Caco-2 (cell line): ENCODE measurements around the gene GSS. TPM values are rescaled to one million over a fixed set of nuclear protein-coding genes. Genes with fewer than 3 reads are reported as not detected.
"Not testable (repeated sequence)": the region's sequence is repeated elsewhere in the genome, so short reads cannot be mapped to it uniquely, and the experiment has no call there.

Experiments
- BruUV-seq: library from RNA; stranded (reverse); fragments of 400-500 nt; replicated peaks from 2 replicates; lab custom pipeline; 2021; lab: Mats Ljungman, UMichigan
- CTCF ChIA-PET: fragments of 300-600 bp; sonication (Branson Sonifier 250); formaldehyde crosslinking; loops from one replicate; lab custom pipeline; 2022; ENCODE audit warnings: antibody characterized with exemption; lab: Charles Lee
- POLR2A ChIA-PET: fragments of 300-600 bp; sonication (Branson Sonifier 250); formaldehyde crosslinking; loops from one replicate; lab custom pipeline; 2022; ENCODE audit warnings: antibody characterized with exemption; lab: Charles Lee
- DNase-seq, 2 experiments: peaks; one replicate each; pipeline versions ENCODE4 v3.0.0 to v3.0.0-alpha.2; 2020 to 2022
- H3K27me3 ChIP-seq: replicated peaks from 2 replicates; pipeline ENCODE4 v1.6.0; 2011; ENCODE audit warnings: low read length; ENCODE audit not compliant: control insufficient read depth, insufficient read depth
- H3K36me3 ChIP-seq: 2 replicates; pipeline ENCODE4 v1.5.1; 2011; ENCODE audit warnings: low read length; ENCODE audit not compliant: control insufficient read depth, insufficient read depth
- H3K4me1 ChIP-seq: fragments of 250-450 bp; sonication (Bioruptor Pico); 2 replicates; pipeline ENCODE4 v1.5.1; 2020; ENCODE audit warnings: mild to moderate bottlenecking
- H3K4me3 ChIP-seq: 2 replicates; pipeline ENCODE4 v1.5.1; 2011; ENCODE audit warnings: low read depth, mild to moderate bottlenecking, control low read depth, low read length
- H3K9me3 ChIP-seq: fragments of 250-450 bp; sonication (Bioruptor Pico); 2 replicates; pipeline ENCODE4 v1.5.1; 2020; ENCODE audit warnings: mild to moderate bottlenecking, moderate library complexity
- H3K27ac Mint-ChIP-seq: one replicate; pipeline ENCODE4 v1.8.0; 2022; ENCODE audit warnings: mixed read lengths; ENCODE audit not compliant: unreplicated experiment
- H3K27me3 Mint-ChIP-seq: one replicate; pipeline ENCODE4 v1.8.0; 2022; ENCODE audit warnings: mixed read lengths; ENCODE audit not compliant: insufficient read depth, unreplicated experiment
- H3K36me3 Mint-ChIP-seq: one replicate; pipeline ENCODE4 v1.8.0; 2022; ENCODE audit warnings: mild to moderate bottlenecking, mixed read lengths; ENCODE audit not compliant: insufficient read depth, unreplicated experiment
- H3K4me1 Mint-ChIP-seq: one replicate; pipeline ENCODE4 v1.8.0; 2022; ENCODE audit warnings: low read depth, mixed read lengths; ENCODE audit not compliant: unreplicated experiment
- H3K4me3 Mint-ChIP-seq: one replicate; pipeline ENCODE4 v1.8.0; 2022; ENCODE audit warnings: mild to moderate bottlenecking, moderate library complexity, mixed read lengths; ENCODE audit not compliant: unreplicated experiment
- H3K9me3 Mint-ChIP-seq: one replicate; pipeline ENCODE4 v1.8.0; 2022; ENCODE audit warnings: mixed read lengths; ENCODE audit not compliant: unreplicated experiment
- intact Hi-C: fragments of 100-400 bp; cut with micrococcal nuclease; formaldehyde crosslinking; loops from one replicate; pipeline ENCODE4 v1.10.0; 2022; ENCODE audit not compliant: unreplicated experiment
- total RNA-seq: library from RNA; stranded (reverse); gene quantifications from 2 replicates; pipeline ENCODE4 v1.2.3, GENCODE V29; 2022
- TF ChIP-seq, protein P1 (sequence below), 2 experiments: fragments of 200-600 bp in 1 of 2; IDR thresholded peaks; 1 replicate in 1 of 2; 2 replicates in 1 of 2; pipeline versions ENCODE4 v1.5.1 to v1.8.0; 2011 to 2022; ENCODE audit warnings: antibody characterized with exemption in 1 of 2, control low read depth in 1 of 2, inconsistent platforms in 1 of 2, low read depth in 1 of 2, low read length in 1 of 2, mild to moderate bottlenecking in 1 of 2, moderate library complexity in 1 of 2; ENCODE audit not compliant: insufficient read depth in 1 of 2, severe bottlenecking in 1 of 2, unreplicated experiment in 1 of 2

The GSS gene
- total RNA-seq, 1 experiment from 2014 or later = 138 TPM

DNA sequence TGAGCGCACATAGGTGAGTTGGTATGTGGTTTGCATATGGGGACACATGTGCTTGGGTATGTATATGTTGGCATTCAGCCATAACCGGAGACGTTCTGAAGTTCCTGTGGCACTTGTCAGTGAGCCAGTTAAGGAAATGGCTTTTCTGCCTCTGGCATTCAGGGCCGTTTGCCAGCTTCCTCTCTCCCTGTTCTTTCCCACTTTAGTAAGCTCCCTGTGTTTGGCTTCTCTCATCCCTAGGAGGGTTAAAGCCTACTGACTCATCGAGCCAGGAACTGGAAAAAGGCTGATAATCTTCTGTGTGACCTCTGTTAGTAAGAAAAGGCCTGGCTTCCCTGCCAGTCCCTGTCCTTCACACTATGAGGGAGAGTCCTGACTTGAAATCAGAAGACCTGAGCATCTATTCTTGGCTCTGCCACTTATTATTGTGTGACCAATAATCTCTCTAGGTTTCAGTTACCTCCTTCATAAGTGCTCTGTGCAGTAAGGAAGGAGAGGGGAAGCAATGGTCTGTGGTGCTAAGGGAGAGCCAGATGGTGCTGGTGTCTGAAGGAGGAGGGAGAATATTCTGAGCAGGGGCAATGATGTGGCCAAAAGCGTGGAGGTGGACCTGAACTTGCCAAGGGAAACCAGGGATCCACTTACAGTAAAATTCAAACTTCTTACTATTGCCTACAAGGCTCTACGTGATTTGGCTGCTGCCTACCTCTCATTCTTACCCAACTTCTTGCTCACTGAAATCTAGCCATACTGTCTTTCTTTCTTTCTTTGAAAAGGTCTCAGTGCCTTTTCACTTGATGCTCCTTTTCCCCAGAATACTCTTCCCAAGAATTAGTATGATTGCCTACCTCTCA is 47.8 kb downstream of the GSS start:
- H3K36me3 Mint-ChIP-seq = no peaks in the 10 kb centered on the region
- Histone ChIP-seq H3K4me1 (peaks cover 14% of the 10 kb centered on the region), H3K36me3 (no peaks in the 10 kb centered on the region), H3K4me3 (no peak overlapping the region), H3K9me3 (no peaks in the 10 kb centered on the region), H3K27me3 (no peaks in the 10 kb centered on the region)
- intact Hi-C loops = no loop called here
- no peaks in the 10 kb centered on the region for H3K27me3 Mint-ChIP-seq
- DNase-seq = no peak
- POLR2A ChIA-PET = no interaction called here
- TF ChIP-seq, protein P1, sequence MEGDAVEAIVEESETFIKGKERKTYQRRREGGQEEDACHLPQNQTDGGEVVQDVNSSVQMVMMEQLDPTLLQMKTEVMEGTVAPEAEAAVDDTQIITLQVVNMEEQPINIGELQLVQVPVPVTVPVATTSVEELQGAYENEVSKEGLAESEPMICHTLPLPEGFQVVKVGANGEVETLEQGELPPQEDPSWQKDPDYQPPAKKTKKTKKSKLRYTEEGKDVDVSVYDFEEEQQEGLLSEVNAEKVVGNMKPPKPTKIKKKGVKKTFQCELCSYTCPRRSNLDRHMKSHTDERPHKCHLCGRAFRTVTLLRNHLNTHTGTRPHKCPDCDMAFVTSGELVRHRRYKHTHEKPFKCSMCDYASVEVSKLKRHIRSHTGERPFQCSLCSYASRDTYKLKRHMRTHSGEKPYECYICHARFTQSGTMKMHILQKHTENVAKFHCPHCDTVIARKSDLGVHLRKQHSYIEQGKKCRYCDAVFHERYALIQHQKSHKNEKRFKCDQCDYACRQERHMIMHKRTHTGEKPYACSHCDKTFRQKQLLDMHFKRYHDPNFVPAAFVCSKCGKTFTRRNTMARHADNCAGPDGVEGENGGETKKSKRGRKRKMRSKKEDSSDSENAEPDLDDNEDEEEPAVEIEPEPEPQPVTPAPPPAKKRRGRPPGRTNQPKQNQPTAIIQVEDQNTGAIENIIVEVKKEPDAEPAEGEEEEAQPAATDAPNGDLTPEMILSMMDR (IDR thresholded peaks at IDR 0.05; ENCODE audit: insufficient read depth in 1 of 2, low read depth in 1 of 2, low read length in 1 of 2, severe bottlenecking in 1 of 2, unreplicated experiment in 1 of 2) = no peak
- H3K9me3 Mint-ChIP-seq = no peaks in the 10 kb centered on the region
- CTCF ChIA-PET = no interaction called here
- no TSS peak for BruUV-seq
- peaks cover 15% of the 10 kb centered on the region for H3K4me1 Mint-ChIP-seq
- no peak overlapping the region for H3K27ac Mint-ChIP-seq
- no peak overlapping the region for H3K4me3 Mint-ChIP-seq

DNA sequence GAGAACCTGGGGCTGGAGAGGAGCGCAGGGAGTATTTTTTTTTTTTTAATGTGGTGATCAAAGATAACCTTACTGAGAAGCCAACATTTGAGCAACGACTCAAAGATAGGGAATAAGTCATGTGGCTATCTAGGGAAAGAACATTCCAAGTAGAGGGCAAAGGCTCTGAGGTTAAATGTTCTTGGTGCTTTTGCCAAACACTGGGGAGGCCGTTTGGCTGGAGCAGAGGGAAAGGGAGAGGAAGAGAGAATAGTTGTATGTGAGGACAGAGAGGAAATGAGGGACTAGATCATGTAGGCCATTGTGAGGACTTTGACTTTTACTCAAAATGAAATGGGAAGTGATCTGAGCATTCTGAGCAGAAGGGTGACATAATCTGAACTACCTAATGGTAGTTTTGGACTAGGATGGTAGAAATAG is 51.4 kb downstream of the GSS start:
- intact Hi-C loops = loop anchor here (2.0 kb wide), 1 partner anchor 27 kb away; the partner anchor contains the start of gene ACSS2
- Mint-ChIP-seq H3K9me3 (no peaks in the 10 kb centered on the region), H3K36me3 (no peaks in the 10 kb centered on the region), H3K4me3 (no peak overlapping the region), H3K4me1 (peaks cover 15% of the 10 kb centered on the region), H3K27me3 (no peaks in the 10 kb centered on the region), H3K27ac (no peak overlapping the region)
- Histone ChIP-seq H3K9me3 (no peaks in the 10 kb centered on the region), H3K36me3 (no peaks in the 10 kb centered on the region), H3K4me3 (no peak overlapping the region), H3K27me3 (no peaks in the 10 kb centered on the region), H3K4me1 (peaks cover 14% of the 10 kb centered on the region)
- DNase-seq = no peak
- TF ChIP-seq, protein P1 (IDR thresholded peaks at IDR 0.05; ENCODE audit: insufficient read depth in 1 of 2, low read depth in 1 of 2, low read length in 1 of 2, severe bottlenecking in 1 of 2, unreplicated experiment in 1 of 2) = no peak
- no TSS peak for BruUV-seq
- POLR2A ChIA-PET = interaction anchor here (0.7 kb wide), 2 partner anchors 29 to 145 kb away, joined by 3 to 4 read pairs; no protein-coding TSS in a partner anchor
- CTCF ChIA-PET = interaction anchor here (1.0 to 2.3 kb wide), 3 partner anchors 28 to 52 kb away, joined by 3 to 9 read pairs (median 3); partner anchors contain the start of genes ACSS2, GSS and MYH7B

DNA sequence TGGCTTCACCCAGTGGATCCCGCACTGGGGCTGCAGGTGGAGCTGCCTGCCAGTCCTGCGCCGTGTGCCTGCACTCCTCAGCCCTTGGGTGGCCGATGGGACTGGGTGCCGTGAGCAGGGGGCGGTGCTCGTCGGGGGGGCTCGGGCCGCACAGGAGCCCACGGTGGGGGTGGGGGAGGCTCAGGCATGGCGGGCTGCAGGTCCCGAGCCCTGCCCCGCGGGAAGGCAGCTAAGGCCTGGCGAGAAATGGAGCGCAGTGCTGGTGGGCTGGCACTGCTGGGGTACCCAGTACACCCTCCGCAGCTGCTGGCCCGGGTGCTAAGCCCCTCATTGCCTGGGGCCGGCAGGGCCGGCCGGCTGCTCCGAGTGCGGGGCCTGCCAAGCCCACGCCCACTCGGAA is 56.9 kb downstream of the GSS start:
- DNase-seq, BruUV-seq, intact Hi-C loops, H3K27me3 Mint-ChIP-seq, H3K9me3 ChIP-seq, H3K4me3 ChIP-seq, H3K9me3 Mint-ChIP-seq, CTCF ChIA-PET, H3K36me3 ChIP-seq, H3K27ac Mint-ChIP-seq, POLR2A ChIA-PET, H3K36me3 Mint-ChIP-seq, H3K4me3 Mint-ChIP-seq, H3K27me3 ChIP-seq: not testable (repeated sequence)
- peaks cover 25% of the 10 kb centered on the region for H3K4me1 ChIP-seq
- peaks cover 18% of the 10 kb centered on the region for H3K4me1 Mint-ChIP-seq

DNA sequence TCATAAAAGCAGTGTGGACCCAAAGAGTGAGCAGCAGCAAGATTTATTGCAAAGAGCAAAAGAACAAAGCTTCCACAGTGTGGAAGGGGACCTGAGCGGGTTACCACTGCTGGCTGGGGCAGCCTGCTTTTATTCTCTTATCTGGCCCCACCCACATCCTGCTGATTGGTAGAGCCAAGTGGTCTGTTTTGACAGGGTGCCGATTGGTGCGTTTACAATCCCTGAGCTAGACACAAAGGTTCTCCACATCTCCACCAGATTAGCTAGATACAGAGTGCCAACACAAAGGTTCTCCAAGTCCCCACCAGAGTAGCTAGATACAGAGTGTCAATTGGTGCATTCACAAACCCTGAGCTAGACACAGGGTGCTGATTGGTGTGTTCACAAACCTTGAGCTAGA is 57.5 kb downstream of the GSS start:
- BruUV-seq, H3K9me3 Mint-ChIP-seq, H3K27ac Mint-ChIP-seq, H3K4me3 ChIP-seq, H3K4me3 Mint-ChIP-seq, intact Hi-C loops, H3K27me3 Mint-ChIP-seq, POLR2A ChIA-PET, H3K36me3 ChIP-seq, H3K9me3 ChIP-seq, DNase-seq, H3K27me3 ChIP-seq, H3K36me3 Mint-ChIP-seq: not testable (repeated sequence)
- peaks cover 12% of the 10 kb centered on the region for H3K4me1 Mint-ChIP-seq
- CTCF ChIA-PET = interaction anchor here (1.1 kb wide), 1 partner anchor 24 kb away, joined by 3 read pairs; no protein-coding TSS in a partner anchor
- peaks cover 20% of the 10 kb centered on the region for H3K4me1 ChIP-seq
